Calu3 (cell line): ENCODE measurements around the gene FRS2. TPM values are rescaled to one million over a fixed set of nuclear protein-coding genes. Genes with fewer than 3 reads are reported as not detected.

Experiments used
- BruUV-seq: library from RNA; stranded (reverse); fragments of 400-500 nt; replicated peaks from 2 replicates; lab custom pipeline; 2021; lab: Mats Ljungman, UMichigan
- CTCF ChIA-PET: fragments of 300-600 bp; sonication (Branson Sonifier 250); formaldehyde crosslinking; loops from one replicate; lab custom pipeline; 2022; ENCODE audit warnings: antibody characterized with exemption; lab: Charles Lee
- DNase-seq: peaks from one replicate; pipeline ENCODE4 v3.0.0; 2022
- H3K27ac Mint-ChIP-seq: one replicate; pipeline ENCODE4 v1.8.0; 2022; ENCODE audit warnings: mixed read lengths; ENCODE audit not compliant: unreplicated experiment
- H3K27me3 Mint-ChIP-seq: one replicate; pipeline ENCODE4 v1.8.0; 2022; ENCODE audit warnings: mixed read lengths; ENCODE audit not compliant: unreplicated experiment
- H3K36me3 Mint-ChIP-seq: one replicate; pipeline ENCODE4 v1.8.0; 2022; ENCODE audit warnings: mild to moderate bottlenecking, moderate library complexity, mixed read lengths; ENCODE audit not compliant: insufficient read depth, unreplicated experiment
- H3K4me1 Mint-ChIP-seq: one replicate; pipeline ENCODE4 v1.8.0; 2022; ENCODE audit warnings: mild to moderate bottlenecking, low read depth, mixed read lengths; ENCODE audit not compliant: unreplicated experiment
- H3K4me3 Mint-ChIP-seq: one replicate; pipeline ENCODE4 v1.8.0; 2022; ENCODE audit warnings: mild to moderate bottlenecking, low read depth, moderate library complexity, mixed read lengths; ENCODE audit not compliant: unreplicated experiment
- H3K9me3 Mint-ChIP-seq: one replicate; pipeline ENCODE4 v1.8.0; 2022; ENCODE audit warnings: low read depth, mixed read lengths; ENCODE audit not compliant: unreplicated experiment
- CTCF ChIP-seq: fragments of 200-600 bp; IDR thresholded peaks from one replicate; pipeline ENCODE4 v1.8.0; 2022; ENCODE audit warnings: antibody characterized with exemption; ENCODE audit not compliant: unreplicated experiment
- intact Hi-C: fragments of 100-400 bp; cut with micrococcal nuclease; formaldehyde crosslinking; loops from one replicate; pipeline ENCODE4 v1.10.0; 2022; ENCODE audit not compliant: unreplicated experiment
- total RNA-seq: library from RNA; stranded (reverse); gene quantifications from 2 replicates; pipeline ENCODE4 v1.2.3, GENCODE V29; 2022

Gene FRS2
- total RNA-seq, 1 experiment from 2014 or later = 27.5 TPM

- no peak for TF ChIP-seq CTCF
- Mint-ChIP-seq H3K9me3 (no peaks in the 10 kb centered on the region), H3K27me3 (no peaks in the 10 kb centered on the region), H3K4me1 (peaks cover 32% of the 10 kb centered on the region), H3K4me3 (no peak overlapping the region), H3K27ac (no peak overlapping the region), H3K36me3 (no peaks in the 10 kb centered on the region)
- BruUV-seq = no TSS peak
- CTCF ChIA-PET = no interaction called here
- no peak for DNase-seq
- intact Hi-C loops = no loop called here
Measured at GRCh38 chr12:69511469-69512267, 41.5 kb downstream of the FRS2 start.

- Mint-ChIP-seq H3K27ac (no peak overlapping the region), H3K4me1 (peaks cover 32% of the 10 kb centered on the region), H3K9me3 (no peaks in the 10 kb centered on the region), H3K4me3 (no peak overlapping the region), H3K27me3 (no peaks in the 10 kb centered on the region), H3K36me3 (no peaks in the 10 kb centered on the region)
- DNase-seq = no peak
- BruUV-seq = no TSS peak
- intact Hi-C loops = no loop called here
- no peak for TF ChIP-seq CTCF
- CTCF ChIA-PET = interaction anchor here (0.6 to 1.8 kb wide), 2 partner anchors 10 to 82 kb away, joined by 6 to 7 read pairs; no protein-coding TSS in a partner anchor
Measured at GRCh38 chr12:69512820-69513219, 42.6 kb downstream of the FRS2 start.

- Mint-ChIP-seq H3K4me1 (peaks cover 32% of the 10 kb centered on the region), H3K27ac (no peak overlapping the region), H3K36me3 (no peaks in the 10 kb centered on the region), H3K9me3 (no peaks in the 10 kb centered on the region), H3K27me3 (no peaks in the 10 kb centered on the region), H3K4me3 (no peak overlapping the region)
- intact Hi-C loops = no loop called here
- BruUV-seq = no TSS peak
- no peak for TF ChIP-seq CTCF
- DNase-seq = no peak
- CTCF ChIA-PET = interaction anchor here (1.8 to 2.1 kb wide), 2 partner anchors 10 to 21 kb away, joined by 7 to 9 read pairs; no protein-coding TSS in a partner anchor
Measured at GRCh38 chr12:69513297-69513696, 43.1 kb downstream of the FRS2 start.

- H3K27me3 Mint-ChIP-seq = no peaks in the 10 kb centered on the region
- no peak overlapping the region for H3K27ac Mint-ChIP-seq
- CTCF ChIA-PET = interaction anchor here (1.8 to 2.1 kb wide), 2 partner anchors 11 to 20 kb away, joined by 7 to 9 read pairs; no protein-coding TSS in a partner anchor
- intact Hi-C loops = no loop called here
- H3K4me3 Mint-ChIP-seq = no peak overlapping the region
- BruUV-seq = no TSS peak
- DNase-seq = no peak
- peaks cover 26% of the 10 kb centered on the region for H3K4me1 Mint-ChIP-seq
- no peaks in the 10 kb centered on the region for H3K36me3 Mint-ChIP-seq
- TF ChIP-seq CTCF = no peak
- no peaks in the 10 kb centered on the region for H3K9me3 Mint-ChIP-seq
Measured at GRCh38 chr12:69514111-69514510, 43.9 kb downstream of the FRS2 start.
